ENCODE data around the gene SPARCL1.
"Not testable (repeated sequence)": the region's sequence is repeated elsewhere in the genome, so short reads cannot be mapped to it uniquely, and the experiment has no call there.

SPARCL1 gene

GRCh38 chr4:87529187-87529586, at the start of gene SPARCL1:
TSS of gene SPARCL1 (minus strand) at chr4:87529376. CDS start at chr4:87499574, 29,802 bp downstream.
- no peak for DNase-seq (ENCODE audit: low spot score)

GRCh38 chr4:87575983-87576382, 46.8 kb upstream of the SPARCL1 start:
- DNase-seq (ENCODE audit: low spot score) = no peak

GRCh38 chr4:87575408-87575807, 46.2 kb upstream of the SPARCL1 start:
- no peak for DNase-seq (ENCODE audit: low spot score)

- DNase-seq (ENCODE audit: low spot score) = no peak
Measured at GRCh38 chr4:87574996-87575395, 45.8 kb upstream of the SPARCL1 start.

- DNase-seq (ENCODE audit: low spot score) = not testable (repeated sequence)
Measured at GRCh38 chr4:87574376-87574775, 45.2 kb upstream of the SPARCL1 start.

GRCh38 chr4:87570290-87570805, 41.2 kb upstream of the SPARCL1 start:
- no peak for DNase-seq (ENCODE audit: low spot score)

GRCh38 chr4:87567191-87567590, 38.0 kb upstream of the SPARCL1 start:
- no peak for DNase-seq (ENCODE audit: low spot score)

GRCh38 chr4:87566276-87566675, 37.1 kb upstream of the SPARCL1 start:
- DNase-seq (ENCODE audit: low spot score) = no peak

- no peak for DNase-seq (ENCODE audit: low spot score)
Measured at GRCh38 chr4:87565746-87566145, 36.6 kb upstream of the SPARCL1 start.

- no peak for DNase-seq (ENCODE audit: low spot score)
Measured at GRCh38 chr4:87560802-87561201, 31.6 kb upstream of the SPARCL1 start.

GRCh38 chr4:87559090-87559837, 30.1 kb upstream of the SPARCL1 start:
- DNase-seq (ENCODE audit: low spot score) = peak; percentile 13

GRCh38 chr4:87557348-87557747, 28.2 kb upstream of the SPARCL1 start:
- DNase-seq (ENCODE audit: low spot score) = no peak

- DNase-seq (ENCODE audit: low spot score) = peak; percentile 93
Measured at GRCh38 chr4:87555773-87556619, 26.8 kb upstream of the SPARCL1 start.

- no peak for DNase-seq (ENCODE audit: low spot score)
Measured at GRCh38 chr4:87553182-87553581, 24.0 kb upstream of the SPARCL1 start.

GRCh38 chr4:87551361-87551760, 22.2 kb upstream of the SPARCL1 start:
- no peak for DNase-seq (ENCODE audit: low spot score)

- DNase-seq (ENCODE audit: low spot score) = no peak
Measured at GRCh38 chr4:87547016-87547708, 18.0 kb upstream of the SPARCL1 start.

GRCh38 chr4:87545052-87545451, 15.9 kb upstream of the SPARCL1 start:
- DNase-seq (ENCODE audit: low spot score) = no peak

- DNase-seq (ENCODE audit: low spot score) = peak; percentile 54
Measured at GRCh38 chr4:87543835-87544461, 14.8 kb upstream of the SPARCL1 start.

- no peak for DNase-seq (ENCODE audit: low spot score)
Measured at GRCh38 chr4:87542734-87543312, 13.6 kb upstream of the SPARCL1 start.

GRCh38 chr4:87541956-87542709, 13.0 kb upstream of the SPARCL1 start:
- no peak for DNase-seq (ENCODE audit: low spot score)

- no peak for DNase-seq (ENCODE audit: low spot score)
Measured at GRCh38 chr4:87541521-87541920, 12.3 kb upstream of the SPARCL1 start.
